ENCODE measurements around the gene DLEU7. TPM values are rescaled to one million over a fixed set of nuclear protein-coding genes. Genes with fewer than 3 reads are reported as not detected.

The DLEU7 gene
- total and polyA plus RNA-seq, 10 of the 15 experiments (the other 5 are each of a cell fraction or from before 2014, with no cell fraction given), result not detected

- BruUV-seq (replicated peaks), result no TSS peak
- ChIA-PET CTCF (no interaction called here), POLR2A (no interaction called here), RAD21 (ENCODE audit: unreplicated experiment) (no interaction called here), SMC1A (ENCODE audit: uncharacterized antibody, unreplicated experiment) (interaction anchor here (0.7 kb wide), 1 partner anchor 29 kb away, joined by 3 read pairs; no protein-coding TSS in a partner anchor)
- TF ChIP-seq KDM1A (IDR thresholded peaks at IDR 0.05; ENCODE audit: borderline replicate concordance), result no peak
- Histone ChIP-seq H3K9me3 (replicated peaks; ENCODE audit: control insufficient read depth, insufficient read depth, low read length) (no peaks in the 10 kb centered on the region; the same call in 2 of the 3 replicates), H3K9ac (ENCODE audit: control insufficient read depth, insufficient read depth, low read length) (no peak overlapping the region), H3K4me1 (ENCODE audit: control insufficient read depth, insufficient read depth, low read length) (no peaks in the 10 kb centered on the region), H2AFZ (ENCODE audit: control insufficient read depth, low read depth, low read length) (no peak overlapping the region), H3K79me2 (ENCODE audit: control insufficient read depth, insufficient read depth, low read length) (no peaks in the 10 kb centered on the region), H3K27ac (ENCODE audit: control insufficient read depth, insufficient read depth) (no peak overlapping the region), H3K36me3 (ENCODE audit: control insufficient read depth in 2 of 2, insufficient read depth in 2 of 2, low read length in 1 of 2) (no peaks in the 10 kb centered on the region), H4K20me1 (ENCODE audit: control insufficient read depth, insufficient read depth) (no peaks in the 10 kb centered on the region), H3K4me2 (ENCODE audit: control insufficient read depth, insufficient read depth) (no peak overlapping the region), H3K27me3 (replicated peaks in 1 of 2; ENCODE audit: control insufficient read depth in 2 of 2, insufficient read depth in 2 of 2, low read length in 1 of 2) (no peaks in the 10 kb centered on the region), H3K4me3 (no peak overlapping the region)
- FAIRE-seq (no peak), ATAC-seq (no peak), DNase-seq (ENCODE audit: low read depth, low spot score) (no peak)
- intact Hi-C loops (cut with micrococcal nuclease; ENCODE audit: unreplicated experiment), result no loop called here
- in situ Hi-C loops (cut with MboI), result no loop called here
- 43% methylated on average over 5 of the region's 5 CpGs for WGBS (ENCODE audit: insufficient coverage, insufficient replicate concordance, low lambda C conversion rate, missing lambda C conversion rate)
These were observed 5.5 kb downstream of the DLEU7 start for GRCh38 chr13:50838031-50838430.

- H3K9me3 ChIP-seq (replicated peaks; ENCODE audit: control insufficient read depth, insufficient read depth, low read length), result no peaks in the 10 kb centered on the region
- H3K36me3 ChIP-seq (ENCODE audit: control insufficient read depth in 2 of 2, insufficient read depth in 2 of 2, low read length in 1 of 2), result no peaks in the 10 kb centered on the region
- no peak overlapping the region for H2AFZ ChIP-seq (ENCODE audit: control insufficient read depth, low read depth, low read length)
- ChIA-PET SMC1A (ENCODE audit: uncharacterized antibody, unreplicated experiment) (no interaction called here), CTCF (interaction anchor here (1.3 kb wide), 1 partner anchor 80 kb away, joined by 4 read pairs; no protein-coding TSS in a partner anchor), RAD21 (ENCODE audit: unreplicated experiment) (no interaction called here), POLR2A (no interaction called here)
- 22% methylated on average over 4 of the region's 4 CpGs for WGBS (ENCODE audit: insufficient coverage, insufficient replicate concordance, low lambda C conversion rate, missing lambda C conversion rate)
- H3K4me2 ChIP-seq (ENCODE audit: control insufficient read depth, insufficient read depth), result no peak overlapping the region
- no peaks in the 10 kb centered on the region for H3K27me3 ChIP-seq (replicated peaks in 1 of 2; ENCODE audit: control insufficient read depth in 2 of 2, insufficient read depth in 2 of 2, low read length in 1 of 2)
- no peak overlapping the region for H3K4me3 ChIP-seq
- no peaks in the 10 kb centered on the region for H3K79me2 ChIP-seq (ENCODE audit: control insufficient read depth, insufficient read depth, low read length)
- no peak overlapping the region for H3K9ac ChIP-seq (ENCODE audit: control insufficient read depth, insufficient read depth, low read length)
- H3K27ac ChIP-seq (ENCODE audit: control insufficient read depth, insufficient read depth), result no peak overlapping the region
- BruUV-seq (replicated peaks), result no TSS peak
- no peaks in the 10 kb centered on the region for H4K20me1 ChIP-seq (ENCODE audit: control insufficient read depth, insufficient read depth)
- H3K4me1 ChIP-seq (ENCODE audit: control insufficient read depth, insufficient read depth, low read length), result no peaks in the 10 kb centered on the region
- peak; percentile 48; the same call in 2 of the 3 replicates for ATAC-seq
- in situ Hi-C loops (cut with MboI) (no loop called here), intact Hi-C loops (cut with micrococcal nuclease; ENCODE audit: unreplicated experiment) (no loop called here)
- no peak for FAIRE-seq
- DNase-seq (ENCODE audit: low read depth, low spot score), result no peak
- no peak for TF ChIP-seq BMI1 (IDR thresholded peaks at IDR 0.05; ENCODE audit: borderline replicate concordance)
- TF ChIP-seq MYC (IDR thresholded peaks at IDR 0.05; ENCODE audit: insufficient read depth, insufficient read length, insufficient replicate concordance, low read length, severe bottlenecking), result no peak
- TF ChIP-seq NFIC (IDR thresholded peaks at IDR 0.05; ENCODE audit: low read depth, low read length), result no peak
- TF ChIP-seq JUNB (IDR thresholded peaks at IDR 0.05), result peak; percentile 20; the same call in 1 of the 2 replicates
- no peak for TF ChIP-seq HDGF (IDR thresholded peaks at IDR 0.05)
- TF ChIP-seq NFYB (IDR thresholded peaks at IDR 0.05; ENCODE audit: insufficient read depth, low read depth, low read length), result no peak
- peak; percentile 80 for TF ChIP-seq RUNX3 (IDR thresholded peaks at IDR 0.05; ENCODE audit: low read length)
- TF ChIP-seq, protein P1, sequence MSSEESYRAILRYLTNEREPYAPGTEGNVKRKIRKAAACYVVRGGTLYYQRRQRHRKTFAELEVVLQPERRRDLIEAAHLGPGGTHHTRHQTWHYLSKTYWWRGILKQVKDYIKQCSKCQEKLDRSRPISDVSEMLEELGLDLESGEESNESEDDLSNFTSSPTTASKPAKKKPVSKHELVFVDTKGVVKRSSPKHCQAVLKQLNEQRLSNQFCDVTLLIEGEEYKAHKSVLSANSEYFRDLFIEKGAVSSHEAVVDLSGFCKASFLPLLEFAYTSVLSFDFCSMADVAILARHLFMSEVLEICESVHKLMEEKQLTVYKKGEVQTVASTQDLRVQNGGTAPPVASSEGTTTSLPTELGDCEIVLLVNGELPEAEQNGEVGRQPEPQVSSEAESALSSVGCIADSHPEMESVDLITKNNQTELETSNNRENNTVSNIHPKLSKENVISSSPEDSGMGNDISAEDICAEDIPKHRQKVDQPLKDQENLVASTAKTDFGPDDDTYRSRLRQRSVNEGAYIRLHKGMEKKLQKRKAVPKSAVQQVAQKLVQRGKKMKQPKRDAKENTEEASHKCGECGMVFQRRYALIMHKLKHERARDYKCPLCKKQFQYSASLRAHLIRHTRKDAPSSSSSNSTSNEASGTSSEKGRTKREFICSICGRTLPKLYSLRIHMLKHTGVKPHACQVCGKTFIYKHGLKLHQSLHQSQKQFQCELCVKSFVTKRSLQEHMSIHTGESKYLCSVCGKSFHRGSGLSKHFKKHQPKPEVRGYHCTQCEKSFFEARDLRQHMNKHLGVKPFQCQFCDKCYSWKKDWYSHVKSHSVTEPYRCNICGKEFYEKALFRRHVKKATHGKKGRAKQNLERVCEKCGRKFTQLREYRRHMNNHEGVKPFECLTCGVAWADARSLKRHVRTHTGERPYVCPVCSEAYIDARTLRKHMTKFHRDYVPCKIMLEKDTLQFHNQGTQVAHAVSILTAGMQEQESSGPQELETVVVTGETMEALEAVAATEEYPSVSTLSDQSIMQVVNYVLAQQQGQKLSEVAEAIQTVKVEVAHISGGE (CRISPR knock-in tag; IDR thresholded peaks at IDR 0.05), result no peak
- TF ChIP-seq POLR2AphosphoS5 (IDR thresholded peaks at IDR 0.05; ENCODE audit: low read length), result no peak
- TF ChIP-seq WRNIP1 (IDR thresholded peaks at IDR 0.05; ENCODE audit: borderline replicate concordance, low read depth, low read length), result no peak
- no peak for TF ChIP-seq SREBF1 (IDR thresholded peaks at IDR 0.05; ENCODE audit: low read length)
- no peak for TF ChIP-seq IKZF1 (conservative IDR thresholded peaks at IDR 0.05)
- no peak for TF ChIP-seq TCF3 (IDR thresholded peaks at IDR 0.05; ENCODE audit: borderline replicate concordance, insufficient read depth, low read depth, low read length)
- 0 out of 2 replicates have a peak, but pooled peaks have one; percentile 56 for TF ChIP-seq TCF7 (IDR thresholded peaks at IDR 0.05; ENCODE audit: borderline replicate concordance)
- no peak for TF ChIP-seq EZH2 (IDR thresholded peaks at IDR 0.05; ENCODE audit: borderline replicate concordance, control insufficient read depth, low read depth, low read length)
- TF ChIP-seq SIN3A (IDR thresholded peaks at IDR 0.05; ENCODE audit: low read depth, low read length), result no peak
These were observed 12.0 kb downstream of the DLEU7 start for GRCh38 chr13:50831512-50831911.

All from GM12878 (cell line).